CD4-positive, alpha-beta memory T cell (primary cell): ENCODE data around the gene ZNF562. TPM values are rescaled to one million over a fixed set of nuclear protein-coding genes. Genes with fewer than 3 reads are reported as not detected.
"Not testable (repeated sequence)": the region's sequence is repeated elsewhere in the genome, so short reads cannot be mapped to it uniquely, and the experiment has no call there.

Experiments
- CTCF ChIA-PET: fragments of 350-600 bp; sonication (Branson Sonifier 250); formaldehyde crosslinking; loops from one replicate; lab custom pipeline; 2021; ENCODE audit warnings: inconsistent platforms; ENCODE audit not compliant: partially characterized antibody; lab: Charles Lee
- POLR2A ChIA-PET: fragments of 350-600 bp; sonication (Branson Sonifier 250); formaldehyde crosslinking; loops from one replicate; lab custom pipeline; 2021; ENCODE audit not compliant: partially characterized antibody; lab: Charles Lee
- DNase-seq, 5 donors: peaks; one replicate each; pipeline versions ENCODE4 v3.0.0 to v3.0.0-alpha.2; 2020 to 2022; ENCODE audit warnings: mixed read lengths in 1 of 5
- H3K27ac ChIP-seq: one replicate; pipeline ENCODE4 v1.7.0; 2013; ENCODE audit warnings: low read depth, low read length
- H3K27me3 ChIP-seq: 2 replicates; pipeline ENCODE4 v1.7.0; 2013; ENCODE audit warnings: mild to moderate bottlenecking, low read length, moderate library complexity; ENCODE audit not compliant: insufficient read depth
- H3K36me3 ChIP-seq: 2 replicates; pipeline ENCODE4 v1.7.0; 2013; ENCODE audit warnings: mild to moderate bottlenecking, low read length, moderate library complexity; ENCODE audit not compliant: insufficient read depth
- H3K4me1 ChIP-seq: 2 replicates; pipeline ENCODE4 v1.7.0; 2013; ENCODE audit warnings: mild to moderate bottlenecking, low read length, moderate library complexity; ENCODE audit not compliant: insufficient read depth
- H3K4me3 ChIP-seq, 2 donors: one replicate each; pipeline ENCODE4 v1.7.0; 2013; ENCODE audit warnings: low read length in 2 of 2, mild to moderate bottlenecking in 1 of 2
- H3K9me3 ChIP-seq, 2 donors: one replicate each; pipeline ENCODE4 v1.7.0; 2013; ENCODE audit warnings: low read length in 2 of 2, control low read depth in 1 of 2; ENCODE audit not compliant: control insufficient read depth in 1 of 2
- H3K27ac Mint-ChIP-seq, 7 donors: one replicate each; pipeline ENCODE4 v1.8.0; 2020 to 2021; ENCODE audit warnings: mixed read lengths in 7 of 7, mild to moderate bottlenecking in 6 of 7, inconsistent platforms in 3 of 7, moderate library complexity in 3 of 7
- H3K27me3 Mint-ChIP-seq, 2 donors: one replicate each; pipeline ENCODE4 v1.8.0; 2020 to 2021; ENCODE audit warnings: mixed read lengths in 2 of 2
- H3K36me3 Mint-ChIP-seq, 2 donors: one replicate each; pipeline ENCODE4 v1.8.0; 2020 to 2021; ENCODE audit warnings: mixed read lengths in 2 of 2, inconsistent platforms in 1 of 2, mild to moderate bottlenecking in 1 of 2
- H3K4me1 Mint-ChIP-seq, 4 donors: one replicate each; pipeline ENCODE4 v1.8.0; 2020 to 2021; ENCODE audit warnings: mixed read lengths in 4 of 4, mild to moderate bottlenecking in 1 of 4
- H3K4me3 Mint-ChIP-seq, 8 donors: one replicate each; pipeline ENCODE4 v1.8.0; 2020 to 2021; ENCODE audit warnings: mixed read lengths in 8 of 8, mild to moderate bottlenecking in 7 of 8, moderate library complexity in 6 of 8, inconsistent platforms in 3 of 8
- H3K9me3 Mint-ChIP-seq, 8 donors: one replicate each; pipeline ENCODE4 v1.8.0; 2020 to 2021; ENCODE audit warnings: mixed read lengths in 8 of 8, mild to moderate bottlenecking in 5 of 8, inconsistent platforms in 3 of 8, moderate library complexity in 1 of 8
- intact Hi-C: fragments of 100-400 bp; cut with micrococcal nuclease; formaldehyde crosslinking; loops from one replicate; pipeline ENCODE4 v1.15.1; 2023
- polyA plus RNA-seq, 2 donors: library from polyadenylated mRNA; unstranded; fragments of 300-500 nt; fragmentation: Illumina TruSeq; gene quantifications; one replicate each; pipeline ENCODE4 v1.2.3, GENCODE V29; 2021
- total RNA-seq, 2 experiments: library from RNA; stranded (reverse); gene quantifications; one replicate each; pipeline ENCODE4 v1.2.3, GENCODE V29; 2021

The ZNF562 gene
- total and polyA plus RNA-seq, 4 experiments from 2014 or later: 1.2 to 23.2 (median 12.5) TPM

DNA sequence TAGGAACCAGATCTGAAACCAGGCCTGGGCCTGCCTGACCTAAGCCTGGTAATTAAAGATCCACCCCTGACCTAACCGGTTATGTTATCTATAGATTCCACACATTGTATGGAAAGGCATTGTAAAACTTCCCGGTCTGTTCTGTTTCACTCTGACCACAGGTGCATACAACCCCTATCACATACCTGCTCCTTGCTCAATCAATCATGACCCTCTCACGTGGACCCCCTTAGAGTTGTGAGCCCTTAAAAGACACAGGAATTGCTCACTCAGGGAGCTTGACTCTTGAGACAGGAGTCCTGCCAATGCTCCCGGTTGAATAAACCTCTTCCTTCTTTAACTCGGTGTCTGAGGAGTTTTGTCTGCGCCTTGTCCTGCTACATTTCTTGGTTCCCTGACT is 27.3 kb upstream of the ZNF562 start:
- ChIA-PET CTCF (no interaction called here), POLR2A (no interaction called here)
- Histone ChIP-seq H3K27ac (no peak overlapping the region), H3K4me1 (no peaks in the 10 kb centered on the region), H3K4me3 (no peak overlapping the region), H3K36me3 (no peaks in the 10 kb centered on the region), H3K27me3 (no peaks in the 10 kb centered on the region), H3K9me3 (no peaks in the 10 kb centered on the region)
- Mint-ChIP-seq H3K27ac (no peak overlapping the region), H3K27me3 (peaks cover 1 to 4% of the 10 kb centered on the region in 2 donors), H3K4me1 (peaks cover 0 to 7% (median 4%) of the 10 kb centered on the region in 4 donors), H3K9me3 (peaks cover 2 to 21% (median 18%) of the 10 kb centered on the region in 8 donors), H3K4me3 (peak overlapping the region in 1 of 8 donors; percentile 14), H3K36me3 (peaks cover 0 to 1% of the 10 kb centered on the region in 2 donors)
- no peak for DNase-seq
- intact Hi-C loops: no loop called here

DNA sequence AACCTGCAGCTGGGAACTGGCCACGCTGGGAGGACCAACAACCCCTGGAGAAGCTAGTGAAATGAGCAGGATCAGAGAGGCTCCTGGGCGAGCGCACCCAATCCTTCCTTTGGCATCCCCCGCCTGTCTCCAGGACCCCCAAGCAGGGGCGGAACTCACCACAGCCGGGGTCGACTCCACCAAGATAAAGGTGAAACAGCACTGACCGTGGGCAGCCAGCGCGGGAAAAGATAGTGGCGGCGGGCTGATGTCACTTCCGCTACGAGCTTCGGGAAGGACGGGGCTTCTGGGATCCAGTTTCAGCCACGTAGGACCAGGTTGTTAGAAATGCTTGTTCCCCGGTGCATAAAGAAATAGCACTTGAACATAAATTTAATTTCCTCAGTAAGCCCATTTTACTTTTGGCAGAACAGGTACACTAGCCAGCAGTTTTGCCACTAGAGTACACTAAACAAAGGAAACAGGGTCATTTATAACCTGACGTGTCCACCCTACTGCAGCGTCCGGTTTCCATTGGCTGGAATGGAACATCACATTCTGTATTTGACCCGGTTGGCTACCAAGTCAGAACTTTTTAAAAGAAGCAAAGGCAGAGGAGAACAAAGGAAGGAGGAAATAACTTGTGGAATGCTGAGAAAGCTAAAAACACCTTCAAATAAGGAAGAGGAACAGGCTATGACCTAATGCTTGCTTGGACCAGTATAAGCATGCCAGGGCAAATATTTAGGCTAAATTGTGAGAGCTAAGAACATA is 25.5 kb upstream of the ZNF562 start:
- Mint-ChIP-seq H3K36me3 (peaks cover 0 to 1% of the 10 kb centered on the region in 2 donors), H3K4me3 (peak overlapping the region in 1 of 8 donors; percentile 36), H3K27me3 (peaks cover 1 to 4% of the 10 kb centered on the region in 2 donors), H3K9me3 (peaks cover 2 to 27% (median 22%) of the 10 kb centered on the region in 8 donors), H3K4me1 (peaks cover 0 to 7% (median 4%) of the 10 kb centered on the region in 4 donors), H3K27ac (no peak overlapping the region)
- no peaks in the 10 kb centered on the region for H3K9me3 ChIP-seq
- no peaks in the 10 kb centered on the region for H3K36me3 ChIP-seq
- H3K27ac ChIP-seq: no peak overlapping the region
- intact Hi-C loops: no loop called here
- H3K4me3 ChIP-seq: no peak overlapping the region
- H3K27me3 ChIP-seq: no peaks in the 10 kb centered on the region
- no peaks in the 10 kb centered on the region for H3K4me1 ChIP-seq
- no peak for DNase-seq
- ChIA-PET POLR2A (no interaction called here), CTCF (no interaction called here)

DNA sequence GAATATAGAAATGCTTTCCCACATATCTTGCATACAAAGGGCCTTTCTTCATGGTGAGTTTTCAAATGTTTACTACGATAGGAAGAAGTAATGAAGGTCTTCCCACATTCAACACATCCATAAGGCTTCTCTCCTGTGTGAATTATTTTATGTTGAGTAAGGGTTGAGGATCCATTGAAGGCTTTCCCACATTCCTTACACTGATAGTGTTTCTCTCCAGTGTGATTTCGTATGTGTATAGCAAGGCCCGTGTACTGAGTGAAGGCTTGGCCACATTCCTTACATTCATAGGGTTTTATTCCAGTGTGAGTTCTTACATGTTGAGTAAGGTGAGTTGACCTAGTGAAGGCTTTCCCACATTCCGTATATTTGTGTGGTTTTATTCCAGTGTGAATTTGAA is 15.4 kb upstream of the ZNF562 start:
- H3K27ac Mint-ChIP-seq, POLR2A ChIA-PET, H3K27ac ChIP-seq, H3K36me3 ChIP-seq, CTCF ChIA-PET, DNase-seq, H3K4me1 ChIP-seq, H3K4me3 Mint-ChIP-seq, H3K4me1 Mint-ChIP-seq, H3K27me3 ChIP-seq, intact Hi-C loops, H3K9me3 ChIP-seq, H3K4me3 ChIP-seq, H3K36me3 Mint-ChIP-seq: not testable (repeated sequence)
- Mint-ChIP-seq H3K9me3 (peaks cover 12 to 38% (median 33%) of the 10 kb centered on the region in 8 donors), H3K27me3 (peaks cover 6 to 12% of the 10 kb centered on the region in 2 donors)

- H3K4me3 Mint-ChIP-seq, POLR2A ChIA-PET, H3K27me3 ChIP-seq, H3K9me3 Mint-ChIP-seq, H3K27ac Mint-ChIP-seq, H3K27ac ChIP-seq, H3K27me3 Mint-ChIP-seq, H3K4me1 Mint-ChIP-seq, H3K36me3 Mint-ChIP-seq, H3K4me1 ChIP-seq, CTCF ChIA-PET, intact Hi-C loops, H3K9me3 ChIP-seq, H3K4me3 ChIP-seq, H3K36me3 ChIP-seq: not testable (repeated sequence)
- peak in 1 of 5 donors; percentile 39 for DNase-seq
These were observed 5.1 kb upstream of the ZNF562 start for GRCh38 chr19:9679996-9680395.

- H3K36me3 Mint-ChIP-seq: peaks cover 31 to 42% of the 10 kb centered on the region in 2 donors
- H3K9me3 ChIP-seq, H3K27me3 Mint-ChIP-seq, H3K27me3 ChIP-seq, H3K36me3 ChIP-seq, DNase-seq, H3K4me1 ChIP-seq: not testable (repeated sequence)
- ChIA-PET POLR2A (interaction anchor here (1.0 to 1.7 kb wide), 2 partner anchors 92 to 93 kb away, joined by 3 to 6 read pairs; partner anchors contain the start of gene ZNF846), CTCF (interaction anchor here (0.7 kb wide), 1 partner anchor 93 kb away, joined by 3 read pairs; the partner anchor contains the start of gene ZNF846)
- intact Hi-C loops: loop anchor here (1.0 to 2.0 kb wide), 2 partner anchors 55 to 93 kb away; partner anchors contain the start of genes ZNF561 and ZNF846
- H3K27ac Mint-ChIP-seq: peak overlapping the region; percentile 77 to 99 (median 98)
- peak overlapping the region; percentile 94 to 98 (median 96) for H3K4me3 Mint-ChIP-seq
- peaks cover 10 to 27% (median 17%) of the 10 kb centered on the region in 4 donors for H3K4me1 Mint-ChIP-seq
- H3K9me3 Mint-ChIP-seq: peaks cover 0 to 42% (median 33%) of the 10 kb centered on the region in 8 donors
- Histone ChIP-seq H3K4me3 (peak overlapping the region; percentile 91 to 98), H3K27ac (peak overlapping the region; percentile 75)
These were observed 530 bp upstream of the ZNF562 start for GRCh38 chr19:9675358-9675901.

GRCh38 chr19:9673912-9674662 is 813 bp downstream of the ZNF562 start:
- peak overlapping the region; percentile 75 for H3K27ac ChIP-seq
- no peaks in the 10 kb centered on the region for H3K27me3 ChIP-seq
- H3K4me3 Mint-ChIP-seq: peak overlapping the region; percentile 94 to 98 (median 96)
- H3K4me1 ChIP-seq: peaks cover 8% of the 10 kb centered on the region
- ChIA-PET POLR2A (interaction anchor here (1.7 kb wide), 1 partner anchor 95 kb away, joined by 9 read pairs; the partner anchor contains the start of gene ZNF846), CTCF (interaction anchor here (0.7 kb wide), 1 partner anchor 16 kb away, joined by 3 read pairs; no protein-coding TSS in a partner anchor)
- H3K27me3 Mint-ChIP-seq: no peaks in the 10 kb centered on the region
- peaks cover 12 to 31% (median 21%) of the 10 kb centered on the region in 4 donors for H3K4me1 Mint-ChIP-seq
- H3K27ac Mint-ChIP-seq: peak overlapping the region; percentile 77 to 99 (median 98)
- peaks cover 0 to 54% (median 41%) of the 10 kb centered on the region in 8 donors for H3K9me3 Mint-ChIP-seq
- peak in 4 of 5 donors; percentile 12 to 49 (median 16) for DNase-seq
- H3K4me3 ChIP-seq: peak overlapping the region; percentile 91 to 98
- no peaks in the 10 kb centered on the region for H3K36me3 ChIP-seq
- intact Hi-C loops: loop anchor here (2.0 kb wide), 1 partner anchor 53 kb away; the partner anchor contains the start of gene ZNF561
- H3K36me3 Mint-ChIP-seq: peaks cover 43 to 50% of the 10 kb centered on the region in 2 donors
- H3K9me3 ChIP-seq: peaks cover 5 to 6% of the 10 kb centered on the region in 2 donors
